ENCODE results near the gene POLD4. TPM values are rescaled to one million over a fixed set of nuclear protein-coding genes. Genes with fewer than 3 reads are reported as not detected.

POLD4 gene
- total and polyA plus RNA-seq, 2 of the 13 experiments (the other 11 are each of a cell fraction or from before 2014, with no cell fraction given), result 10.5 to 27.4 TPM

- TF ChIP-seq, protein P1, sequence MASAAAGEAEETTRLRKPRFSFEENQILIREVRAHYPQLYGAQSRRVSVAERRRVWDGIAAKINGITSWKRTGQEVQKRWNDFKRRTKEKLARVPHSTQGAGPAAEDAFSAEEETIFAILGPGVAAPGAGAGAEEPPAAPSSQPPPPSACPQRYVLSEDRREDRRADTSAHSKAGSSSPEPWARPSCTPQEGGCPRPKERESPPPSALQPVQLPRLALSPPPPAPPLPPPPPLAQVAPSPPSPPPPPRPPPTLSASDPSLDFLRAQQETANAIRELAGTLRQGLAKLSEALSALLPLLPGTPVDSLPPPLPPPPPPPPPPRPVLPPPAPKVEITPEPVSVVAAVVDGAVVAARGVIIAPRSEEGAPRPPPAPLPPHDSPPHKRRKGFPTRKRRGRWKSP (CRISPR knock-in tag; IDR thresholded peaks at IDR 0.05), result no peak
- TF ChIP-seq KMT2B (CRISPR knock-in tag; IDR thresholded peaks at IDR 0.05), result no peak
- no peak for TF ChIP-seq ZNF652 (CRISPR knock-in tag; IDR thresholded peaks at IDR 0.05; ENCODE audit: borderline replicate concordance, low read depth)
- no peak for TF ChIP-seq KIAA2018 (CRISPR knock-in tag; IDR thresholded peaks at IDR 0.05; ENCODE audit: borderline replicate concordance)
- TF ChIP-seq ZNF280B (CRISPR knock-in tag; IDR thresholded peaks at IDR 0.05; ENCODE audit: borderline replicate concordance), result no peak
- TF ChIP-seq ARID3A (IDR thresholded peaks at IDR 0.05; ENCODE audit: low read depth, low read length), result no peak
- no peak for TF ChIP-seq ZNF772 (CRISPR knock-in tag; IDR thresholded peaks at IDR 0.05)
- no peak for TF ChIP-seq THYN1 (CRISPR knock-in tag; IDR thresholded peaks at IDR 0.05; ENCODE audit: borderline replicate concordance, low read depth)
- TF ChIP-seq NFE2L2 (IDR thresholded peaks at IDR 0.05; ENCODE audit: low read length), result no peak
- TF ChIP-seq PRMT3 (CRISPR knock-in tag; IDR thresholded peaks at IDR 0.05; ENCODE audit: borderline replicate concordance, low read depth), result no peak
- TF ChIP-seq JDP2 (CRISPR knock-in tag; IDR thresholded peaks at IDR 0.05; ENCODE audit: borderline replicate concordance), result no peak
- no peak for TF ChIP-seq DNMT1 (CRISPR knock-in tag; IDR thresholded peaks at IDR 0.05)
Observed at GRCh38 chr11:67353317-67354074, at the start of gene POLD4 (continued).
